GM19468 (cell line): ENCODE results near the gene ST3GAL2.

Experiments
- ATAC-seq: cut with Tn5 transposase; IDR thresholded peaks from one replicate; pipeline ENCODE4 v1.9.1; 2021; ENCODE audit warnings: mild to moderate bottlenecking, moderate library complexity, moderate number of reproducible peaks; ENCODE audit not compliant: unreplicated experiment; ENCODE audit errors: extremely low read depth

The ST3GAL2 gene

DNA sequence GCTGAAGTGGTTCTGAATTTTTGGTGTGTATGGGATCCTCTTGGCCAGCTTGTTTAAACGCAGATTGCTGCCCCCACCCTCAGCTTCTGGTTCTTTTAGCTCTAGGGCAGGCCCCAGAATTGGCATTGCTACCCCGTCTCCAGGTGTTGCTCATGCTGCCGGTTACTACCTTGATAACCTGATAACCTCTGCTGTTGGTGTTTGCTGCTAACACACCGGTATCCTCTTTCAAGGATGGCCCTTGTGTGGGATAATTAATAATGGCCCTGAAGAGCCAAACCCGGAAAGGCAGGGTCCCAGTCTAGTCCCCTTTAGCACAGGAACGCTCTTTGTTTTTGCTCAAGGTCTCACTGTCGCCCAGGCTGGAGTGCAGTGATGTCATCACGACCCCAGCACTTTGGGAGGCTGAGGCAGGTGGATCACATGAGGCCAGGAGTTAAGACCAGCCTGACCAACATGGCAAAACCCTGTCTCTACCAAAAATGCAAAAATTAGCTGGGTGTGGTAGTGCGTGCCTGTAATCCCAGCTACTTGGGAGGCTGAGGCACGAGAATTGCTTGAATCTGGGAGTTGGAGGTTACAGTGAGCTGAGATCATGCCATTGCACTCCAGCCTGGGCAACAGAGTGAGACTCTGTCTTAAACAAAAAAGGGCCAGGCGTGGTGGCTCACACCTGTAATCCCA is 1.3 kb upstream of the ST3GAL2 start:
- ATAC-seq = no peak

DNA sequence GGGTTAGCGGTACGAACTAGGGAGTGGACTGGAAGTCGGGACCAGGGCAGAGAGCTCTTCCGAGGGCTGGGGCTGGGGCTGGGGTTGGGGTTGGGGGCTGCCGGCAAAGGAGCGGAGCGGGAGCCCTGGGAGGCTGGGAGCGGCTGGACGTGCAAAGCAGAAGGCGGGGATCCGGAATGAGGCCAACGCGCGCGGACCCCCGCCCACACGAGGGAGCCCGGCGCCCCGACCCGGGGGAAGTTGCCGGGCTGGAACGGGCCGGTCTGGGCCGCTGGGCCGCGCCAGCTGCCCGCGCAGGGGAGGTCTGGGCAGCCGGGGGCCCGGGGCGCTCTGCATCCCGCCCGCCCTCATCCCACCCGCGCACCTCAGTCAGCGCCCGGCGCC is 323 bp downstream of the ST3GAL2 start:
- no peak for ATAC-seq

DNA sequence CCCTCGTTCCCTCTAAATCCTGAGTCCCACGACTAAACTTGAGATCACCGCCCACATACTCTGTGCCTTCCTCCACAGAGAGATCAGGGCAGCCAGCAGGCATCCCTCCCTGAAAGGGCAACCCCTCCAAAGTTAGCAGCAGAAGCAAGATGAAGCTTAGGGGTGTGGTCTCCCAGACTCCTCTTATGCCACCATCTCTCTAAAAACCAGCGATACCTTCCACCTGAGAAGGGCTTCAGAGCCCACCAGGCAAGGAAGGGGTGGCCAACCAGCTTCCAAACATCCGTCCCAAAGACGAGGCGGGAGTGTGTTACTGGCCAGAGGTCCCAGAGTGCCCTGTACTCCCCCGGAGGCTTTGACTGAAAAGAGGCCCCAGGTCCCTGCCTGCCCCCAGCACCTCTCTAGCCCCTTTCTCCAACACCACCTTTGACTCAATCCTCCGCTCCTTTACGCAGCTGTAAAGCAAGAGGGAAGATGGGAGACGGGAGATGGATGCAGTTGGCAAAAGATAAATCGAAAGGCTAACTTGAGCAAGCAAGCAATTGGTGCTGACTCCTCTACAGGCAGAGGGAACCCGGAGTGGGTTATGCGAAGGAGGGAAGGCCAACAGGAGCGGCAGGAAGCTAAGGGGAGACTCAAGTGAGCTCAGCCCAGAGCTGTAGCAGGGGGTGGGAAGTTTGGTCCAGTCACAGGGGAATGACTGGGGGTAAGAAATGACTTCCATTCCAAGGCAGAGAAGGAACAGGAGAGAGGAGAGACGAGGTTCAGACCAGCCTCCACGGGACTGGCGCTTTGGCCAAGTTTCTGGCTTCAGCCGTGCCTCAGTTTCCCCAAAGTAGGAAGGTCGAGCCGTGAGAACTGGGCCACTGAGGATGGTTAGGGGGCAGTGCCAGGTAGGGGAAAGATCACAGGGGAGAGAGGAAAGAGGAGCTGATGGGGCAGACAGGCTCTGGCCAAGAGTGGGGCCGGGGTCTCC is 1.0 kb downstream of the ST3GAL2 start:
- no peak for ATAC-seq

DNA sequence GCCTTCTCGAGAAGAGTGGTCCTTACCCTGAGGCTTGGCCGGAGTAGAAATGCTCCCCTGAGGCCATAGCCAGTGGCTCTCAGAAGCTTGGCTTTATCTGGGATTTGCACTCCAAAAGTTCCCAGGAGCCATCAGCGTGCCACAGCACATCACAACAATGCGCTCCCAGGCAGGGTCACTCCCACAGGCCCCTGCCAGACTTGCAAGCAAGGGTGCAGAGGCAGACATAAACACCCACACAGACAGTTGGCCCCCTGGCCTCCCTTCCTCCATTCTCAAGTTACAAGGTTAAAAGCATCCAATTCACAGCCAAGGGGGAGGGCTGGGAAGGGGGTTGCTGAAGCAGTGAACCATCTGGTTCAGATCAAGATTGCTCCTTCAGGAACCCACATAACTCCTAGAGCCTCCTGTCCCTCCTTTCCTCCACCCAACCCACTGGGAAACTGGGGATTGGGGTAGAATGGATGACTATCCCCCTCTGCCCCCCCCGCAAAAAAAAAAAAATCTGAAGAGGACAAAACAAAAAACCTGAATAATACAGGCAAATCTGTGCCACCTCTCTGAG is 1.8 kb downstream of the ST3GAL2 start:
- no peak for ATAC-seq

DNA sequence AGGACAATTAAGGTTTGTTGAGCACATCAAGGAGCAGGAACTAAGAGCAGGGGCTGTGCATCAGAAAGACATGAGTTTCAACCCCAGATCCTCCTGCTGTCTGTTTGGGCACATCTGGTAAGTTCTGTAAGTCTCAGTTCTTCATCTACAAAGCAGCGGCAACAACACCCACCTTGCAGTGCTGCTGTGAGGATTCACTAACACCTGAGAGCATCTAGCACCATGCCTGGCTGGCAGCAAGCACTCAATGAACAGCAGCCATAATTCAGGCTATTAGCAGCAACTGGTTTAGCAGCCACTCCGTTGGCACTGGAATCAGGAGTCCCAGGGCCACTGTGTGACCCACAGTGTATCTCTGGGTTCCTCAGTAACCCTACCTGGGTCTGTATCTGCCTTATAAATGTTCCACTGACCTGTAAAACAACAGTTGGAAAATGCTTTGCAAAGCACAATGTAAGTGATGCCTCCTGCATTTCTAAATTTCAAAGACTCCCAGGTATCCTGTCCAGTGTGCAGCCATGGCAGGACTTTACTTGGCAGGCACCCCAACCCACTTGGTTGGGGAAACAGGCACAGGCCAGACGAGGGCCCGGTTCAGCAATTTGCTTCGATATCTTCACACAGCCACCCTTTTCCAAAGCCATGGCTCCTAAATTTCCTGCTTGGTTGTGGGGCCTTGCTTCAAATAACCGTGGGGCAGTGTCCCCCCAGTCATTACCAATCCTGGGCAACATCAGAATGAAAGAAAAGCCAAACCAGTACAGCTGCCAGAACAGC is 4.2 kb downstream of the ST3GAL2 start:
- no peak for ATAC-seq

DNA sequence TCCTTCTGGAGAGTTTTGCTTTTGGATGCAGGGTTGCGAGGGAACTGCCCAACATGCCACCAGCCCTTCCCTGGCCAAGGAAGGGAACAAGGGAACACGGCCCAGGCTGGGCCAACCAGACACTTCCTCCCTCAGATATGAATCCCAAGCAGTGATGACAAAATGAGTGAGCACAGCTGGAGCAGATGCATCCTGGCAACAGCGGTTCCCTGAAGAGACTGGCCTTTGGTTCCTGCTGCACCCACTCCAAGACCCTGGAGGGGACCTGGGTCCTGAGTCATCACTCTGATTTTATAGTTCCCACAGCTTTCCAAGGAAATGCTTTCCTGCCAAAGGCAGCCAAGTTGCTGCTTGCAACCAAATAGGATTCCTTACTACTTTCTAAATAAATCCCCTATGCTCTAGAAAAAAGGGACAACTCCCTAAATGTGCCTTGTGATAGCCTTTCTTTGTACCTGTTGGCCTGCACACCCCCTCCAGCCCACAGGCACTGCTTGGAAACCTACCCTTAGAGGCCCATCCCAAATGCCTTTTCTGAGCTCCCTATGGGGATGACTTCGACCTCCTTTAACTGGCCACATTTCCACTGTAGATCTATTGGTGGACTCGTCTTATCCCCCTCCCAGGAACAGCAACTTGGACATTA is 5.3 kb downstream of the ST3GAL2 start:
- ATAC-seq = no peak

DNA sequence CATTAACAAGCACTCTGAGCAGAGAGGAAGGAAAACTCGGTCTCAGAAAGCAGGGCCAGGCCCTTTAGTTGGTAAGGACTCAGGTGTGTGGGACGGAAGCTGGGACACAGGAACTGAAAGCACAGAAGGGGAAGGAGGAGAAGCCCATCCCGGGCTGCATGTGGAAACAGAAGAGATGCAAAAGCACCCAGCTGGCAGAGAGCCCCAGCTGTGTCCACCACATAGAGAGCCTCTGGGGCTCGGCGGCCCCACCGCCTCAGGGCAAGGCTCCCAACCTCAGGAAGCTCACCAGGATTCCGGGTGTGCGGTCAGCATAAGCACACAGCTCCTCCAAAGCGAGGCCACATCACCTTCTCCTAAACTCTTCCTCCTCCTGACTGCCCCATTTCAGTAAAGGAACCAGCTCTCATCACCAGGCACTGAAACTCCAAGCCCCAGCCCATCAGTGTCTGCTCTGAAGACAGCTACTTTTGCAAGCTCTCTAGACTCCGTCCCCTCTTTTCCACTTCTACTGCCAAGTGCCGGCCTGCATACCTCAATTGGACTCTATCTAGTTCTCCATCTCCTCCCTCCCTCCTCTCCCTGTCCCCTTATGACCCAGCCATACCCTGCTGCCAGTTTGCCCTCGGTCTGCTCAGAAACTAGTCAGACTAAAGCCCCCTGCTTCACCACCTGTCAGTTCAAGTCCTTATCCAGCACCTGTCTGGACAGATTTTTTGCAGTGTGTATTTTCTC is 6.0 kb downstream of the ST3GAL2 start:
- ATAC-seq = no peak

DNA sequence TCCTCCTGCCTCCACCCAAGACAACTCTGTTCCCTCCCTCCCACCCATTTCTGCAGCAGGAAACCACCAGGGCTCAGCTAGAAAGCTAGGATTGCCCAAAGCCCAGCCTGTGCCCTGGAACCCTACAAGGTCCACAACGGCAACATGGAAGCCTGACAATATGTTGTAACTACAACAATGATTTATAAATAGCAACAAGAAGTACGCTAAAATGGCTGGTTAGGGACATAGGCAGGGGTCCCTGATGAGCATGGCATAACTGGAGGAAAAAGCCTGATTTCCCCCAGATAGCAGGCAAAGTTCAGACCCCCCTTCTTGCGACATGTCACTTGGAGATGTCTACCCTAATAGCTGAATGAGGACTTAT is 6.6 kb downstream of the ST3GAL2 start:
- ATAC-seq = no peak

DNA sequence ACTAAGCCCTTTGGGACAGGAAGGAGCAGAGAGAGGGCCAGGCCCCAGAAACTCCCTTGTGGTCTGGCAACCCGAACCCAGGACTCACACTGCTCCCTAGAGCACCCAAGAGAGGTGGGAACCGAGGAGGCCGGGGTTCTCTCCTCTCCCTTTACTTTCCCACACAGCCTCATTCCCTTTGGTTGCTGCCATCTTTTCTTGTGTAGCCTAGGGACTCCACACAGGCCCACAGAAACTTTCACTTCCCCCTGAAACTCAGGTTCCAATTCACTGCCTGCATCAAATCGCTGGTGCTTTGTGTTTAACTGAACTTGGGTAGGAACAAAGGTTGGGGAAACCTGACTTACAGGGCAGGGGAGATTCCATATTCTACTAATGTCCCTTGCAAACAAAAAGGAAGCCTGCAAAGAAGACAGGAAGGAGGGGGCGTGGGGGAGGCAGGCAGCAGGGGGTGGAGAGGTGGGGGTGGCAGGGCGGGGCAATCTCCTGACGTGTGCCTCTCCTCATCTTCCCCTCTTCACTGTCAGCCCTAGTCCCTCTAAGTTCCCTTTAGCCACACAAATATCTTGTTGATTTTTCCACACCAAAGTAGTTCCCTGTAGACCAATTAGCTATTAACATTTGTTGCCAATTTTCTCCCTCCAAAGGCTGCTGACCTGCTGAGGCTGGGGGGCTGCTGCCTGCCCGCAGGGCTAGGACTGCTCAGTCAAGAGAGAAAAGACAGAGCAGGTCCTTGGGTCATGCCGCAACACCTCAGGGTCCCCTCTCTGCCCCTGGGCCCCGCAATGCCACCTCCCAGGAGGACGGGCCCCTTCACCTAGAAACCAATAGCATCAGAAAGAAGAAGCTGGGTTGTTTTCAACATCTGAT is 8.0 kb downstream of the ST3GAL2 start:
- no peak for ATAC-seq

DNA sequence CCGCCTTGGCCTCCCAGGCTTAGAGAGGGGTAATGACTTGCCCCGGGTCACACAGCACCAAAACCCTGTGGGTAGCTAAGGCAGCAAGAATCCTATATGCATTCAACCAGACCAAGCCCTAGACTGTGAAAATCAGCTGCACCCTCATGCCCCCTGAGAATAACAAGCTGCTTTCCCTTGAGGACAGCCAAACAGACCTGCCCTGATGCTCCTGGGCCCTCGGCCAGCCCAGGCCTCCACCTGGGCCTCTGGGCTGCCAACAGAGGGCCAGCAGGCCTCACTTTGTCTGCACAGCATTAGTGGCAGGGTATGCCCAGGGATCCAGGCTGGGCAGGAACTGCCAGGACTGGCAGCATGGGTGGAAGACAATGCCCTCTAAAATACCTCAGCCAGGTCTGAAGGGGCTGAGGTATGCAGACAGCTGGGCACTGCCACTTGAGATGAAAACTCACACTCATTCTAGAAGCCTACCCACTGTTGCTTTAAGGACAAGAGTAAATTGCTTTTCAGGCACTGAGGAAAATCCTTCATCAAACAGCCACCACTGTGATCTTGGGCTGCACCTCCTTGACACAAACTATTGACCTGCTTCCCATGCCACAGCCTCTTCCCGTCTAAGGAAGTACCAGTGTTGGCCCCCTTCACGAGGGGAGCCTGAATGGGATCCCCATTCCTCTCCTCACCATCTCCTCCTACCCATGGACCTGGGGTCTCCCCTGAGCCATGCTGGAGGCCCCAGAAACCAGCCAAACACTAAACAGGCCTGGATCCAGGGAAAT is 8.8 kb downstream of the ST3GAL2 start:
- no peak for ATAC-seq

DNA sequence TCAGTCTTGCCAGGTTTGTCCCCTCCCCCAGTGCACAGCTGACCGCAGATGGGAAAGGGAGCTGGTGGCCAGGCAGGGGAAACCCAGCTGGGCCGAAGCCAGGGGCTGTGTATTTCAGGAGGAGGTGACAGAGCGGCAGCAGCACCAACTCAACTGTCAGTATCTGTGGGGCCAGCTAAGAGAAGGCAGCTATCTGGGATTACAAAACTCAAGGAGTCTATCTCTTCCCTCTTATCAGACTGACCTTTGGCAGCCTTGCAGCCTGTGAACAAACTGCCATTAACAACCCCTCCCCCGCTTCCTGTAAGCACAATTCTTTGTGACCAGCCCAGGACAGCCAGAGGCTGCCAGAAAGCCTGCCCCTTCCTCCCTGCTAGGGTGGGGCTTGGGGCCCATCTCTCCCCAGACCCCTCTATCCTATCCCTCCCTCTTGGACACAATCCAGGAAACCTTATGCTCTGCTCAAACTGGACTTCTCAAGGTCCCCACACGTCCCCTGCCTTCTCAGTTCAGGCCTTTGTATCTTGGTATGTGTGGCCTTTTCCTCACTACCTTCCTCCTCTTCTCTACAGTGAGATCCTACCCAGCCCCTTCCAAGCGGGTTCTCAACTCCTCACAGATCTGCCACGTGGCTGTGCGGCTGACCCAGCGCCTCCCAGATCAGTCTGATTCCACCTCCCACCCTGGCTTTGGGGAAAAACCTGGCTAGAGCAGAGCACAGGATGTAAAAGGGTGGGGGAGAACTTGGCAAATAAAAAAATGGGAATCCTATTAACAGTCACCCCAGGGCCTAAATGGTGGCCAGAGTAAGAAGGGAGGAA is 10.5 kb downstream of the ST3GAL2 start:
- ATAC-seq = no peak

DNA sequence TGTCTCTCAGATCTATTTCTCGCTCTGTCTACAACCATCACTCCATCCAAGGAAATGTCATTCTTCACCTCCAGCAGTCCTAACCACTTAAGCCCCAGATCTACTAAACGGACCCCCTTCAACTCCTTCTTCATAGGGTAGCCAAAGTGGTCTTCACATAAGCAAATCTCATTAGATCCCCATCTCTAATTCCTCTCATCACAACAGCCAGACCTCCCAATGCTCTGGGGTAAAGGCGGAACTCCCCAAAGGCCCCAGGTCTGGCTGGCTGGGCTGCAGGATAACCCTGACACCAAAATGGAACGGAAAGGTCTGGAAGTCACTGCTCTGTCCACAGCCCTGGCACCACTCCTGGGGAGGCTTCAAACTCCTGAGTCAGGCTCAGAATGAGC is 11.1 kb downstream of the ST3GAL2 start:
- ATAC-seq = no peak

DNA sequence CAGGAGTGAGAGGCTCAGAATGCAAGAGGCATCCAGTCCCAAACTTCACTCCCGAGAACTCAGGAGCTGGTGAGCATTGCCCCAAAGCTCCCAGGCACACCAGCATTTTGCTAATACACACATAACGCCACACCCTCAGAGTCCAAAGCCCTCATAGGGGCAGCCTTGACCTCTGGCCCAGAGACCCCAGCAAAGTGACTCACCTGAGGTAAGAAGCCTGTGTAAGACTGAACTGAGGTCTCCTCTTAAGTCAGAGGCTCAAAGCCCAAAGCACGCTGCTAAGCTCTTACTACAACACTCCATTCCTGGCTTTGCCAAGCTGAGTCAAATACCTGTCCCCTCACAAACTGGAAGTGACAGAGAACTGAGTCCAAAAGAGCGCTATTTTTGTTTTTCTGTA is 16.4 kb downstream of the ST3GAL2 start:
- no peak for ATAC-seq

DNA sequence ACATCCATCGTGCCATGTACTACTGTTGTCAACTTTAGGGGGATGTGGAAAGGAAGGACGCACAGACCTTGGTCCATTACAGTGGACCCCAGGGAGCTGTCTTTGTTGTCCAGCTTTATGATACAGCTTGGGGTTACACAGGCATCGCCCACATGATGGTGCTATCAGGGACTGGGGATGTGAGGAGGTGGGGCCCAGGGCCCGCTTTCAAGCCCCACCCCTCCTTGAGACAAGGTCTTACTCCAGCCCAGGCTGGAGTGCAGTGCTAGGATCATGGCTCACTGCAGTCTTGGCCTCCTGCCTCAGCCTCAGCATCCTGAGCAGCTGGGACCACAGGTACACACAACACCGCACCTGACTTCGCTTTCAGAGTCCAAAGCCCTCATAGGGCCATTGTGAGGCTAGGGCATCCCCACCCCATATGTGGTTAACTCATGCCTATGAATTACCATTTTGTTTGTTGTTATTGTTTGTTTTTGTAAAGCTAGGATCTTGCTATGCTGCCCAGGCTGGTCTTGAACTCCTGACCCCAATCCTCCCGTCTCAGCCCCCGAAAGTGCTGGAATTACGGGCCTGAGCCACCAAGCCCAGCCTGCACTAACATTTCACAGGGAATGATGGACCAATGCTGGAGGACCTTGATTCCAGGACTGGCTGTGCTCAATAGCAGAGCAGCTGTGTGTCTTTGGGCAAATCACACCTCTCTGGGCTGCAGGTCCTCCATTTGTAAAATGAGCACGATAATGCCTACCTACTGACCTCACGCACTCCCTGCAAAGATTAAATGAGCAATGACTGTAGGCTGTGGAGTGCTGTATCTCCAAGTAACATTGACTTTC is 17.2 kb downstream of the ST3GAL2 start:
- ATAC-seq = no peak

DNA sequence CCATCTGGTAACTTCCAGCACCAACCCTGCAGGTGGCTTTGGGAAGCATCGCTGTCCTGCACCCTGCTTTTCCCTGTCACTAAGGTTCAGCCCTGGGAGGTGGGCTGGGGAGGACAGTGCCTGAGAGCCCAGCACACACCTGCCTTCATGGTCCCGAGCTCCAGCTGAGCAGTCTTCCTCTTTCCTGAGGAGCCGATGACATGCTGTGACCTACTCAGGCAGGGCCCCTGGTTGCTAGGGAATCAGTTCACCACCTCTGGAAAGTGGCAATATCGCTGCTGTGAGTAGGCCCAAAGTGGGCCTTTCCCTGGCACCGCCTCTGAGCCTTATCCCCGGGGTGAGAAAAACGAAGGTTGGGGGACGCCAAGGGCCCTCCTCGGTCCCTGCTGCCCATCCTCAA is 17.9 kb downstream of the ST3GAL2 start:
- ATAC-seq = no peak
